HUDEP-2 (cell line): ENCODE results near the gene TMPRSS13.

Experiments used
- DNase-seq, 76 experiments: peaks; one replicate each; lab custom pipeline; 2025; ENCODE audit not compliant: unreplicated experiment in 76 of 76; lab: John Stamatoyannopoulos, UW

The TMPRSS13 gene

DNA sequence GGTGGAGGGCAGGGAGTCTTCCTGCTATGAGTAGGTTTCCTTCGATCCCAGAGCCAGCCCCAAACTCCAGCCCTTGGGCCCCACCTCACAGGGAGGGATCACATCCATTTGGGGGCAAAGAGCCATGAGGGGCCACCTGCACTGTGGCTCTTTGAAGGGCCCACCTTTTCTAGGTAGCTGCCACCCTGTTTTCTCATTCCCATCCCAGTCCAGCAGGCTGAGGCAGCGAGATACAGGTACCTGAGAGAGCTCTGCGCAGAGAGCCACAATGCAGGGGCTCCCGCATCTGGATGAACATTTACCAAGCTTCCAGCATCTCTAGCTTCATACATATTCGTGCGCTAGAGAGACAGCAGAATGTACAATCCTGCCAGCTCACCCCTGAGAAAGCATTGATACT, 69.1 kb downstream of the TMPRSS13 start:
- no peak for DNase-seq

DNA sequence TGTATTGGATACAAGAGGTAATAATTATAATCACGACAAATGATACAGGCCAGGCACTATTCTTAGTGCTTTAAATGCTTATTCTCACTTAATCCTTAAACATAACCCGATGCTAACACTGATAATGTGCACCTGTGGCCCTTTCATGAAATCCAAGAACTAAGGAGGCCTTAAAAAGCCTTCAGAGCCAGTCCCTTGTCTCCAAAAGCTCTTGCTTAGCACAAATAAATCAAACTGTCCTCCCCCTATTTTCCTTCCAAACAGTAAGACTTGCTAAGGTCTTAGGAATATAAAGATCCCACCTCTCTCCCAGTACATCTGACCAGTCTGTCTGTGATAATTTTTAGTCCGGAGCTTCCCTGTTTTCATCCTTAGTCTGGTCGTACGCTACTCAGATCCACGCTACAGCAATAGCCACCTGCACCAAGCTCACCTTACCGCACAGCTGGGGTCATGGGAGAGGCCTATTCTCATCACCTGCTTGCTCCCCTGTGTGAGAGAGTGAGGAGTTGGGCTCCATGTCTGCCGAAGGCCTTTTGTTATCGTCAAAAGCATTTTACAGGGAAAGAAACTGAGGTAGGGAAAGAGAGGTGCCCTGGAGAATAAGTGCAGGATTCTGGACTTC, 69.6 kb downstream of the TMPRSS13 start:
- no peak for DNase-seq

DNA sequence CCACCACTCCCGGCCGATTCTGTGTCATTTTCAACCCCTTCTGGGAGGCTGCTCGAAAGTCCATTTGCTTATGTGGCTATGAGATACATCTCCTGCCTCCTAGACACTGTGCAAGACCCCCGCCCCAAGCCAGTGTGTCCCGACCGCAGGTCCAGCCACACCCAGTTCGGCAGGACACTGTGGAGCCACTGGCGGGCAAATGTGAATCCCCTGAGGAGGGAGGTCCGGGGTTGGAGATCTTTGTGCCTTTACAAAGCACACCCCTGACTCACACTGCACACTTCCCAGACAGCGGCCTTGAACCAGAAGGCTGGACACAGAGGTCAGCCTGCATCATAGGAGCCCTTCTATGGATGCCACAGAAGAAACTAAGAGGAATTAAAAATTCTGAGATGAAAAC, 70.1 kb downstream of the TMPRSS13 start:
- DNase-seq, result no peak

DNA sequence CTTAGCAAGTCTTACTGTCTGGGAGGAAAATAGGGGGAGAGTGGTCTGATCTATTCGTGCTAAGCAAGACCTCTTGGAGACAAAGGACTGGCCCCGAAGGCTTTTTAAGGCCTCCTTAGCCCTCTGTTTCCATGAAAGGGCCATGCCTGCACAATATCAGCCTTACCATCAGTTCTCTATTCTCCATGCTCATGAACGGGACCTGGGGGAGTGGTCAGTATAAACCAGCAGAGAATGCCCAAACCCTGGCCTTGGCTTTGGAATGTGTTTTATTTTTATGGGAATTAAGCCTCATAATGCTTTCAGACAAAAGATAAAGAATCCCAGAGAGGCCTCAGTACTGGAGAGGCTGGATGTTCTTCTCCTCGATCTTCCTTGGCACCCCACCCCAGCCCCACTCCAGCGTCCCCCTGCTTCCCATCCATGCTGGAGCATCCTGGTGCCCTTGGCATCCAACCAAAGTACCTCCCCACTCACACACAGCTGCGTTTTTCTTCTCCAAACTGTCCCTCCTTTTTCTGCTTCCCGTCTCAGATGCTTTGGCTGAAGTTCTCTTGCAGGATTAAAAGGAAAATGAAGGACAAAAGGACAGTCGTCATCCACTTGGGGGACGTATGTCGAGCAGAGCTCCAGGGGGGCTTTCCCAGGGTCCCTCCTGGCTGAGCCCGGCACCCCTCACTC, 71.3 kb downstream of the TMPRSS13 start:
- DNase-seq, result no peak

DNA sequence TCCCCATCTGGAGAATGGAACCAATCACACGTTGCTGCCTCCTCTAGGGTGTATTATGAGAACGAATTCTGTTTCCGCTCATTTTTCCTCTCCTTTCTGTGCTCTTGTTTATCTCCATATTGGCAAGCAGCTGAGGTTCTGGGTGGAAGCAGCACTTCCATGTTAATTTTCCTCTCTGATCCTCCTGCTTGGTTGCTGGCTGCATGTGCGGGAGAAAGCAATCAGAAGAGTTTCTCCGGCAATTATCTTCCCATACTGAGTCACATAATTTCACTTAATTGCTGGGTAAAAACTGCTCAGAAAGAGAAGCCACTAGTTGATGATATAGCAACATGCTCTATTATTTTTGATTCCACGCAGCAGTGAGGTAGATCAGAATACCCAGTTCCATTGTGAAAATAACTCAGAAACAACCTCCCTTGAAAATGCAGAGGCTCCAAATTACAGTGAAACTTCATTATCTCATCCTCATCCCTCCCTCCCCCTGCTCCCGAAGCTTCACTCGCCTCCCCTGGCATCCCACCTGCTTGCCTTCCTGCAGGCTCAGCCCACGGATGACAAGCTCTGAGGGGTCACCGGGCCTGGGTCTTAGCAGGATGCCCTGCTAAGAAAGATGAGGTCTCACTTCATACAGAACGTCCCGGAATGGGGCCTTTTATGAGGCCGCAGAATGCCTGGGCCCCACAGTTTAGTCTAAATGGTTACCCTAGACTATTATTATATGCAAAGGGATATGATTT, 73.1 kb downstream of the TMPRSS13 start:
- no peak for DNase-seq

DNA sequence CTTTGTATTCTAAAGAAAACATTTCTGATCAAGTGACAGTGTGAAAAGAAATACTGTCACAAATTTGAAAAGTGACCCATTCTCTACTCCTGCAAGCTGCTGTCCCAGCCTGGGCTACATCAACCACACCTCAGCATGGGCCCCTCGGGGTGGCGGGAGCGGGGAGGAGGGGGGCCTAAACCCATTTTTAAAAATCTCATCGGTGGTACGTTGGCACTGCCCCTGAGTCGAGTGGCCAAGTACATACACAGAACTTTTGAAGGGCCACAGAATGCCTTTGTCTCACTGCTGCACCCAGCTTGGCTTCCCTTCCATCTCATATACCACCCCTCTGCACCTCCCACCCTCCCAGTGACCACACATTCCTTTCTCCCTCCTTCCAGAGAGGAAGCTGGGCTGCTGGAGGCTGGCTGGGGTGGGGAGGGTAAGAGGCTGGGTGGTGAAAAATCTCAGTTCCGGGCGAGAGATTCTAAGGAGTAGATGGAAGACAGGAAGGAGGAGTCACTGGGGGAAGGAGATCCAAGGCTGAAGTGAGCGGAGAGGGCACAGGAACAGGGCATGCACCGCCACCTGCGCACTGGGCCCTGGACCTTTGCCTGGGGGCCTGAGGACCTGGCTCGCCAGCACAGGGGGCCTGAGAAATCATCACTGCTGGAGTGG, 73.9 kb downstream of the TMPRSS13 start:
- DNase-seq, result no peak

DNA sequence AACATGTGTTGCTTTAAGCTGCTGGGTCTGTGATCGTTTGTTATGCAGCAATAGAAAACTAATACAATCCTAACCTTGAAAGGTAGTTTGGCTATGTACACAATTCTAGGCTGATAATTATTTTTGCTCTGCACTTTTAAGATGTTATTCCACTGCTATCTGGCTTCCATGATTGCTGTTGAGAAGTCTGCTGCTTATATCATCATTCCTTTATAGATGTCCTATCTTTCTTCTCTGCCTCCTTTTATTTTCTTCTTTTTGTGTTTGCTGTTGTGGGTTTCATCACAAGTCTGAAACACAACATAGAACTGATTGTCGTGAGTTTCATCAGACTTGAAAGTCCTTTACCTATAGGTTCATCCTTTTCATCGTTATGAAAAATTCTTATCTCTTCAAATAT, 76.9 kb downstream of the TMPRSS13 start:
- no peak for DNase-seq

DNA sequence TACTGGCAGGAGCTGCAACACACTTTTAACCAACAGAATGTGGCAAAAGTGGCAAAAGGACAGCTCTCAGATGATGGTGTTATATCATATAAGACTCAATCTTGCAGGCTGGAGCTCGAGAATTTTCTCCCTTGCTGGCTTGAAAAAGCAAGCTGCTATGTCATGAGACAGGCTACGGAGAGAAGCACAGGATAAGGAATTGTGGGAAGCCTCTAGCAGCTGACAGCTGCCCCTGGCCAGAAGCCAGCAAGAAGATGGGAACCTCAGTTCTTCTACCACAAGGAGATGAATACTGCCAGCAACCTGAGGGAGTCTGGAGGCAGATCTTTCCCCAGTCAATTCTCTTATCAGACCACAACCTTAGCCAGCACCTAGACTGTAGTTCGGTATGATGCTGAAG, 77.3 kb downstream of the TMPRSS13 start:
- no peak for DNase-seq

DNA sequence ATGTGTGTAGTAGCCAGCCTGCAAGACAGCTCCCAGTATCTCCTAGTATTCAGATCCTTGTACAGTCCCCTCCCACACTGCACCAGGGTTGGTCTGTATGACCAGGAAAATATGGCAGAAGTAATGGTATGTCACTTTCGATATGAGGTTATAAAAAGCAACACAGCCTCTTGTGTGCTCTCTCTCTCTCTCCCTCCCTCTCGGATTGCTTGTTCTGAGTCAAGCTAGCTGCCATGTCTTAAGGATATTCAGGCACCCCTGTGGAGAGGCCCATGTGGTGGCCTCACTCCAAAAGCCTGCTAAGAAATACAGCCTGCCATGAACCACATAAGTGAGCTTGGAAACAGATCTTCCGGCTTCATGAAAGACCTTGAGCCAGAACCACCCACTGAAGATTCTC, 78.1 kb downstream of the TMPRSS13 start:
- DNase-seq, result no peak
